Stimulated activated CD4-positive, alpha-beta T cell treated with anti-CD3 and anti-CD28 coated beads, Interleukin-12 subunit alpha, Interleukin-12 subunit beta, amount 100 ng/mL, for 48 hours (primary cell): ENCODE measurements around the gene PI4KA.
A peak's percentile ranks its signal among the peaks of the same experiment; 100 is the strongest.
"Not testable (repeated sequence)": the region's sequence is repeated elsewhere in the genome, so short reads cannot be mapped to it uniquely, and the experiment has no call there.

ENCODE experiments used
- DNase-seq, 3 donors: peaks; one replicate each; pipeline ENCODE4 v3.0.0-alpha.2; 2020; ENCODE audit warnings: low read depth in 2 of 3, low spot score in 1 of 3

The PI4KA gene

DNA sequence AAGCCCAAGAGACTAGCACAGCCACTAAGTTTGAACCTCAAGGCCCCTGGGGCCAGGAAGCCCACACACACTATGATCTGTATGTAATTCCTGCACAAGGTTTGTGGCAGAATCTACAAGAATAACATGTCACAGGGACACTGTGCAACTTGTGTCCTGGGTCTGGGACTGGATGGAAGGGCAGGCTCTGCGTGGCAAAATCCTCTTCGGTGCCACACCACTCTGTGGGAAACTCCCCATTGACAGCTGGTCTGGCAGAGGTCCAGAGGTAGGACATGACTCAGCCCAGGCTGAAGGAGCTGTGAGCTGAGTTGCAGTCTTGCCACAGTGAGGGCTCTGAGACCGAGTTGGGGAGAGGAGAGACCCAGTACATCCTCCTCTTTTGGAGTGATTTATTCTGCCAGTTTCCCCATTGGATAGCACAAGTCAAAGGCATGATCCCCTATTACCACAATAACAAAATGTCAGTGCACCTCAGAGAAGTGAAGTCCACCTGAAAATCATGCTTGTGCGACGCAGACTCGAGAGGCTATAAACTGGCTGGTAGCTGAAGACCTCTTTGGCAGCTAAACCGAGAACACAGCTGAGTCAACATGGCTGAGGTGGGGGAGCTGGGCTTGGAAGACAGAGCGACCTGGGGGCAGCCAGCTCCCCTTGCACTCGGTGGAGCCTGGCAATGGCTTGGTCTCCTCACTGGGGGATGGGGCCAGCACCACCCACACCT, 108.0 kb downstream of the PI4KA start:
- DNase-seq: peak; percentile 8 to 15 (median 12)

DNA sequence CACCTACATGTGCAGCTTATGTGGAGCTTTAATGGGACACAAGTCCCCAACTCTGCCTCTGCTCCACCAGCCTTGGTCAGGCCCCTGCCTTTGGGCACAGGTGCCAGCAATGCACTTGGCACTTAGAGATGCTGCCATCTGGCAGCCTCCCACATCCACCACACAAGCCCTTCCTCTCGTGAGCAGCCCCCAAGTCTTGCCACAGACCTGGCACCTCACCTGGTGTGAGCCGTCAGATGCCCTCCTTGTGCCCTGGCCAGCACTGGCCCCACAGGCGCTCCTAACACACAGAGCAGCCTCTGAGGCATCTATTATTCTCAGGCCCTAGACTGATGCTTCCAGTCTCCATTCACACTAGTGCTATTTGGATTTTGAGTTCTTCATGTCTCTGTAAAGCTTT, 109.2 kb downstream of the PI4KA start:
- no peak for DNase-seq

- DNase-seq: no peak
Measured at GRCh38 chr22:20748731-20749428, 109.7 kb downstream of the PI4KA start.

- DNase-seq: no peak
Measured at GRCh38 chr22:20748082-20748481, 110.5 kb downstream of the PI4KA start.

DNA sequence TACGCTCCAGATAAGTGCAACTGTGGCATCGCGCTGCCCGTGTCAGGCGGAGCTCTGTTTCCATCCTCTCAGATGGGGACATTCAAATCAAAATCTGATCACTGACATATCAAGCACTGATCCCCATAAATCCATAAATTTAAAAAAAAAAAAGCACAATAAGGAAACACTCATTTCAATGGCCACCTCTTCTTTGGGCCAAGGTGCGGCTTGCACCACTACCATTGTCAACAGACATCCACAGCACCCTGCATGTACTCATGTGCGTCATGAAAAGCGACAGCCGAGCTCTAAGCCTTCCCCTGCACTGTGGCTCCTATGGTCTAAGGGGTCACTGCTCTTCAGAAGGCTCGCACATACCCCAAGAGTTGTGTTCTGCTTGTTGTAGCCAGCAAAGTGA, 111.4 kb downstream of the PI4KA start:
- DNase-seq: no peak

DNA sequence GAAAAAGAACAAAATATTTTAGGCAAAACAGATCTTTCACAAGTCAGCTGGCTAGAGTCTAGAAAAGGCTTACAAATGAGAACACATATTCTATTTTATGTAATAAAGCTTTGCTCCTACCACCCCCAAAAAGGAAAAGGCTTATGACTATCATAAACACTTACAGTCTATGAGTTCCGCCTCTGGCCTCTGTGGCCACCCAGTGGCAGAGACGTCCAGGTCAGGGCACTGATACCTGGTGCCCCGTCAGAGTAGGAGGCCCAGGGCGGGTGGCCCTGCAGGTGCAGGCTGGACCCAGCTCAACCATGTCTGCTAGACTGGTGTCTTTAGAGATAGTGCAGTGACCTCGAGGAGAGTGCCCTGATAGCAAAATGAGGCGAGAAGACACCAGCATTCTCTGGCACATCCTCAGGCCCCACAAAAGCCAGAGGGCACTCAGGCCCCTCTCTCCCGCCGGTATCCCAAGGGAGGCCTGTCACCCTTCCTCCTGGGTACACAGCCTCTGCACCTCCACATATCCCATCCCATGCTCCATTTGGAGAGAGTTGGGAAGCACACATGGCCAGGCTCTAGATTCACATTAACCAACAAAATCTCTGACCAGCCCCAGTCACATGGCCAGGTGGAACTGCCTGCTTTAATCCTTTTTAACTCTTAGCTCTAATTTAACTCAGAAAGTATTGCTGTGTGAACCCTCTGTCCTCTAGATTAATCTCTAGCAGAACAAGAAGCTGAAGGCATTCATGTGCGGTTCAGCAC, 112.0 kb downstream of the PI4KA start:
- no peak for DNase-seq

GRCh38 chr22:20745119-20745518, 113.5 kb downstream of the PI4KA start:
- no peak for DNase-seq

DNA sequence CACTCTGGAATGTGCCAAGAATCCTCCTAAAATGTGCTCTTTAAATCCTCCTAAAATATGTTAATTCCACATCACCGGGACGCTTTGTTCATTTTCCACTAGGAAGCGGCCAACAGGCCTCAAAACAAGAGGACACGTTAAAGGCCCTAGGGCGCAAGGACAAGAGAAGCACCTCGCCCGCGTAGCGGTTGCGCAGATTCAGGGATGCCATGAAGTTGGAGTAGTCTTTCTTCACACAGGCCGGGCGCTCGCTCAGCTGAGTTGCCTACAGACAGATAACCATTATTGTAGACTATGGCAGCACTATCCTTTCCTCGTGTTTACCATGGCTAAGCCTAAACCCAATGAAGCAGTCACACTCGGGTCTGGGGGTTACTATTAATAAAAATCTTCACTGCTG, 114.2 kb downstream of the PI4KA start:
- no peak for DNase-seq

GRCh38 chr22:20742764-20743163, 115.8 kb downstream of the PI4KA start:
- no peak for DNase-seq

DNA sequence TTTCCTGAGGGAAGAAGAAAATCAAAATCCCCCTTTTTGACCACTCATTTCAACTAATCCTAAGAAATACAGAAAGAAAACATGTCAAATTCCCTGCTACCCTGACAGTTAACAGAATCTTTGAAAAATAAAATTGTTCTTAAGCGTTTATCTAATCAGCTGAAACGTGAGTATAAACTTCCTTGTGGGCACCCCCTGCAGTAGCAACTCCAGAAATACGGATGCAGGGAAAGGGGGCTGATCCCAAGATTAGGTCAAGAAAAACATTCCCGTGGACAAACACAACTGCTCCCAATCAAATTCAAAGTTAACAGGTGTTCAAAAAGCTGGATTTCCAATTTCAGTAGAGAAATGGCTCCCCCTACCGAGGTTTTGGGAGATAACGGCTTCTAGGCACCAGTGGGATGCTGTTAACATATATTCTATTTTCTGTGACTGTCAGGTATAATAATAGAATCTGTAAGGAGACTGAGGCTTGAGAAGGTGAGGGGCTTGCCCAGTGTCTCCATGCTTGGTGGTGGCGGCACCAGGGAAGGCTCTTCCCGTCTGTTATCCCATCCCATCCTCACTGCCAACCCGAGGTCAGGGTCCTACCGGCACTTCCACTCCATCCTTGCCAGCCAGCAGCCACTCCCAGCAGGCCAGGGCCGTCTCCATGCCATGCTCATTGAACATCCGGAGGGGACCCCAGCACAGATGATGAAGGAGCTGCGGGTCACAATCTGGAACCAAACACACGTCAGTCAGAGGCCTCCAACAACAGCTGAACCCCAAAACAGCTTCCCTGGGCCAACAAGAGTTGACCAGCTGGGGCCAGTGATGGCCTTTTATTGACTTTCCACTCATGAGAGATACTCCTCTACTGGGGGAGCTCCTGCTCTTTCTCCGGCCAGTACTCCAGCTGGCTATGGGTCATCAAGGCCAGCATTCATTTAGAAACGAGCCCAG, 116.7 kb downstream of the PI4KA start:
- peak in 1 of 3 donors; percentile 52 for DNase-seq

- DNase-seq: no peak
Measured at GRCh38 chr22:20741008-20741633, 117.5 kb downstream of the PI4KA start.

DNA sequence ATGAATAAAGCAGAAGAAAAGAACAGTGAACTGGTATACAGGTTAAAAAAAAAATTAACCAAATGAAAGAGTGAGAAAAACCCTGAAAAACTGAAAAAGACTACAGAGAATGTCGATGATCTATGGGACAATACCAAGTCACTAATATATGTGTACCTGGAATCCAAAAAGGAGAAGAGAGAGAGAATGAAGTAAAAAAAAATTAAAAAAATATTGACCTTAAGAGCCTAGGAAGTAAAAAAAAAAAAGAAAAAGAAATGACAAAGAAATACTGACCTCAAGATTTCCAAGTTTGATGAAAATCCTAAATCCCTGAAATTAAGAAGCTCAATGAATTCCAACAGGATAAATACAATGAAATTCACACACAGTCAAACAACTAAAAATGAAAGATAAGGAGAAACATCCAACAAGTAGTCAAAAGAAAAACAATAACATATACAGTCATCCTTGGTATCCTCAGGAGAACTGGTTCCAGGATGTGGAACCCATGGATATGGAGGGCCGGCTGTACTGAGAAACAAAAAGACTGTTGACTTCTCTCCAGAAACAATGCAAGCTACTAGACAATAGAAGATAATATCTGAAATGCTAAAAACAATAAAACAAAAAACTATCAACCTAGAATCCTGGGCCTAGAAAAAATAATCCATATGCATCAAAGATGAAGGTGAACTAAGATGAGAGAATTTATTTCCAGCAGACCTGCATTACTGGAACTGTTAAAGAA, 118.2 kb downstream of the PI4KA start:
- DNase-seq: no peak

DNA sequence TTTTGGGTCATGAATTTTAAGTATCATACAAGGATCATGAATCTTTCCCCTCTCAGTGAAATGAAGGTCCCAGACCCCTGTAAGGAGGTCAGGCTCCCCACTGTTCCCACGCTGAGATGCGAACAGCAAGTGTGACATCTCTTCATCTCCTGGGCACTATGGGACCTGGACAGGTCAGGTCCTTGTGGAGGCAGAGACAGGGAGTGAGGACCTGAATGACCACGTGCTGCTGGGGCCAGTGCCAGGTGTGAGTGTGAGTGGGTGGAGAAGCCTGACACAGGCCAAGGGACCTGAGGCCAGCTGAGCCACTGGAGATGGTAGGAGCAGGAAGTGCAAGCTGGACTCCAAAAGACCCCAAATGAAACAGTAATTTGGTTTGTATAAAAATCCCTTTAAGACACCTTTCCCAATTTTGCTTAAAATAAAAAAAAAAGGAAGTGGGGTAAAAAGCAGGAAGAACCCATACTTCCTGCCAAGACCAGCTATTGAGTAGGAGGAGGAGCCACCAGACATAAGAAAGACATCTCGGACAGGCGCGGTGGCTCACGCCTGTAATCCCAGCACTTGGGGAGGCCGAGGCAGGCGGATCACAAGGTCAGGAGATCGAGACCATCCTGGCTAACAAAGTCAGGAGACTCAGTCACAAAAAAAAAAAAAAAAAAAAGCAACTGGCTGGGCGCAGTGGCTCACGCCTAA, 120.1 kb downstream of the PI4KA start:
- no peak for DNase-seq

DNA sequence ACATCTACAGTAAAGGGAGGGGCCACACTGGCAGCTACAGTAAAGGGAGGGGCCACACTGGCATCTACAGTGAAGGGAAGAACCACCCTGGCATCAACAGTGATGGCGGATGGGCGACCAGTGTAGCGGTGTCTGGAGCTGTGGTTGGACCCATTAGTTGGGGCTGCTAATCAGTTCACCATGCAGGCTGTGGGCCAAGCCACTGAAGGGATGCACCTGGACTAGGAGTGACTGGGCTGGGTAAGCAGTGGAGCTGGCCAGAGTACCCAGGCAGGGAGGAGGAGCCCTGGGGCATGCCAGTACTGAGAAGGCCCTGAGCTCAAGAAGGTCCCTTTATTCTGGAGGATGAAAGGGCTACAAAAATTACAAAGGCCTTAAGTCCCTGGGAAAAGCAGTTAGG, 121.7 kb downstream of the PI4KA start:
- DNase-seq: not testable (repeated sequence)

- not testable (repeated sequence) for DNase-seq
Measured at GRCh38 chr22:20735356-20736162, 123.1 kb downstream of the PI4KA start.

DNA sequence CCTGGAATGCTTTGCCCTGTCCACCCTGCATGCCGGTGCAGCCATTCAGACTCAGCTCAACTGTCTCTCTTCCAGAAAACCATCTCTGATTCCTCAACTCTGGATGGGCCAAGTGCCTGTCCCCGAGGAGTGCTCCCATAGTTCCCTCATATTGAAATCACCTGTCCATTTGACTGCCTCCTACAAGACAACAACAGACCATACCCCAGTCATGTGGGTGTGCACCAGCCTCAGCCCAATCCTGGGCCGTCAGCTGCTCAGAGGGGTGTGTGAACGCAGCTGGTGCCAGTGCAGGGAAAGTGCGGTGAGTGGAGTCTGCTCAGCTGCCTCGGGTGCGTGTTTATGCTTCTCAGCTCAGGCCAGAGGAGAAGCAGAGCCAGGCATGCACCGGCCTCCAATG, 126.2 kb downstream of the PI4KA start:
- DNase-seq: not testable (repeated sequence)

- DNase-seq: no peak
Measured at GRCh38 chr22:20729194-20729593, 129.4 kb downstream of the PI4KA start.

- DNase-seq: no peak
Measured at GRCh38 chr22:20728523-20729190, 130.0 kb downstream of the PI4KA start.
